ENCODE data around the gene ITPA.

DNA sequence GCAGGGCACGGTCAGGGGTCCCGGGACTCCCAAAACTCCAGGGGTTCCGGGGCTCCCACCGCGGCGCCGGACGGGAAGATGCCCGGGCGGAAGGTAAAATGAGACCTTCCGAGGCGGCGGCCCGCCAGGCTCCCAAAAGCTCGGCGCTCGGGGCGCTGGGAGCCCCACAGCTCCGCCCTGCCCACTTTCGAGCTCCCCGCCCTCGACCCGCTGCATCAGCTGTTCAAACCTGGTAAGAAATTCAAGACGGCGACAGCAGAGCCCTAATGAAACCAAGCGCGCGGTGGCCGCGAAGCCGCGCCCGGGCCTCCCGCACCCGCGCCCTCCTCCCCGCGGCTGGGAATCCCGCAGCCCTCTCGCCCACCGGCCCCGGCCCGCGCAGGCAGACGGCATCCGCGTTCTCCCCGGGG, 29.3 kb downstream of the ITPA start:
- TF ChIP-seq, protein P1, sequence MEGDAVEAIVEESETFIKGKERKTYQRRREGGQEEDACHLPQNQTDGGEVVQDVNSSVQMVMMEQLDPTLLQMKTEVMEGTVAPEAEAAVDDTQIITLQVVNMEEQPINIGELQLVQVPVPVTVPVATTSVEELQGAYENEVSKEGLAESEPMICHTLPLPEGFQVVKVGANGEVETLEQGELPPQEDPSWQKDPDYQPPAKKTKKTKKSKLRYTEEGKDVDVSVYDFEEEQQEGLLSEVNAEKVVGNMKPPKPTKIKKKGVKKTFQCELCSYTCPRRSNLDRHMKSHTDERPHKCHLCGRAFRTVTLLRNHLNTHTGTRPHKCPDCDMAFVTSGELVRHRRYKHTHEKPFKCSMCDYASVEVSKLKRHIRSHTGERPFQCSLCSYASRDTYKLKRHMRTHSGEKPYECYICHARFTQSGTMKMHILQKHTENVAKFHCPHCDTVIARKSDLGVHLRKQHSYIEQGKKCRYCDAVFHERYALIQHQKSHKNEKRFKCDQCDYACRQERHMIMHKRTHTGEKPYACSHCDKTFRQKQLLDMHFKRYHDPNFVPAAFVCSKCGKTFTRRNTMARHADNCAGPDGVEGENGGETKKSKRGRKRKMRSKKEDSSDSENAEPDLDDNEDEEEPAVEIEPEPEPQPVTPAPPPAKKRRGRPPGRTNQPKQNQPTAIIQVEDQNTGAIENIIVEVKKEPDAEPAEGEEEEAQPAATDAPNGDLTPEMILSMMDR (conservative IDR thresholded peaks at IDR 0.05) = no peak
- TF ChIP-seq EZH2 (IDR thresholded peaks at IDR 0.05; ENCODE audit: low read depth) = no peak

All from PC-9 (cell line).